Sigmoid colon (tissue), 4 donors: Measurements from ENCODE around the gene HSDL2.

Experiments used
- CTCF ChIP-seq, 4 experiments: fragments of 450-650 bp in 3 of 4; fragments of 200-600 bp in 1 of 4; IDR thresholded peaks; one replicate each; pipeline ENCODE4 v1.5.1; 2016 to 2019; ENCODE audit warnings: antibody characterized with exemption in 4 of 4, mild to moderate bottlenecking in 3 of 4, moderate library complexity in 2 of 4
- POLR2AphosphoS5 ChIP-seq, 4 donors: sonication (generic); formaldehyde crosslinking; IDR thresholded peaks; one replicate each; pipeline ENCODE4 v1.6.1; 2017; ENCODE audit warnings: antibody characterized with exemption in 4 of 4

GRCh38 chr9:112380825-112381221 is 915 bp downstream of the HSDL2 start:
- TF ChIP-seq POLR2AphosphoS5 (IDR thresholded peaks at IDR 0.05) (peak in 2 of 4 donors; percentile 31 to 37), CTCF (IDR thresholded peaks at IDR 0.05) (no peak)
